C4-2B (cell line): ENCODE data around the gene LAMA2.
"Not testable (repeated sequence)": the region's sequence is repeated elsewhere in the genome, so short reads cannot be mapped to it uniquely, and the experiment has no call there.

ENCODE experiments used
- H3K27ac ChIP-seq: fragments of 450-650 bp; 2 replicates; pipeline ENCODE4 v1.5.1; 2017
- ZFX ChIP-seq: fragments of 450-650 bp; IDR thresholded peaks from 2 replicates; pipeline ENCODE4 v1.6.1; 2017
- TF ChIP-seq, protein P1 (sequence below): fragments of 450-650 bp; conservative IDR thresholded peaks from 2 replicates; pipeline ENCODE4 v1.5.1; 2017; ENCODE audit warnings: mild to moderate bottlenecking

LAMA2 gene

DNA sequence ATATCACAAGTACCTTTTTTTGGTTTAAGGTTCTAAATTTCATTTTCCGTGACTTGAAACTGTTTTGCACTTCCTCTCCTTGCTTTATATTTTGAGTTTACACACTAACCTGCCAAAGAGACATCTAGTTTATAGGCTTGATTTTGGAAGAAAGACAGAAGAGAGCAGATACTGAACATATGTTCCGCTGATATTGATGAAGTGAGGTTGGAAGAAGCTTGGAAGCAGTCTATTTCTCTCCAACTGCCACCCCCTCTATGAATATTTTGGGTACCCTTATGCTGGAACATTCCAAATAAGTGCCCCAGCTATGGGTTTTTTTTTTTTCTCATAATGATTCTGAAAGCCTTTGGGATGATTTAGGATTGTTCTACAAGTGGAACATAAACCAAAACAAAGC is 150.6 kb downstream of the LAMA2 start:
- H3K27ac ChIP-seq = no peak overlapping the region
- TF ChIP-seq ZFX = no peak

DNA sequence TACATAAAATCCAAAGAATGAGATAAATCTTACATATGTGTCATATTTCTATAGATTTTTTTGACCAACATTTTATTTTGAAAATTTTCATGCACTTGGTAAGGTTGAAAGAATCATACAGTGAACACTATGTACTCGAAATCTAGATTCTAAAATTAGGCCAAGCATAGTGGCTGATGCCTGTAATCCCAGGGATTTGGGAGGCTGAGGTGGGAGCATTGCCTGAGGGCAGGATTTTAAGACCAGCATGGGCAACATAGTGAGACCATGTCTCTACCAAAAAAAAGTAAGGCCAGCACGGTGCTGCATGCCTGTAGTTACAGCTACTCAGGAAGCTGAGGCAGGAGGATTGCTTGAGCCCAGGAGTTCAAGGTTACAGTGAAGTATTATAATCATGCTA is 158.6 kb downstream of the LAMA2 start:
- TF ChIP-seq ZFX = no peak
- TF ChIP-seq, protein P1, sequence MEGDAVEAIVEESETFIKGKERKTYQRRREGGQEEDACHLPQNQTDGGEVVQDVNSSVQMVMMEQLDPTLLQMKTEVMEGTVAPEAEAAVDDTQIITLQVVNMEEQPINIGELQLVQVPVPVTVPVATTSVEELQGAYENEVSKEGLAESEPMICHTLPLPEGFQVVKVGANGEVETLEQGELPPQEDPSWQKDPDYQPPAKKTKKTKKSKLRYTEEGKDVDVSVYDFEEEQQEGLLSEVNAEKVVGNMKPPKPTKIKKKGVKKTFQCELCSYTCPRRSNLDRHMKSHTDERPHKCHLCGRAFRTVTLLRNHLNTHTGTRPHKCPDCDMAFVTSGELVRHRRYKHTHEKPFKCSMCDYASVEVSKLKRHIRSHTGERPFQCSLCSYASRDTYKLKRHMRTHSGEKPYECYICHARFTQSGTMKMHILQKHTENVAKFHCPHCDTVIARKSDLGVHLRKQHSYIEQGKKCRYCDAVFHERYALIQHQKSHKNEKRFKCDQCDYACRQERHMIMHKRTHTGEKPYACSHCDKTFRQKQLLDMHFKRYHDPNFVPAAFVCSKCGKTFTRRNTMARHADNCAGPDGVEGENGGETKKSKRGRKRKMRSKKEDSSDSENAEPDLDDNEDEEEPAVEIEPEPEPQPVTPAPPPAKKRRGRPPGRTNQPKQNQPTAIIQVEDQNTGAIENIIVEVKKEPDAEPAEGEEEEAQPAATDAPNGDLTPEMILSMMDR = no peak
- no peak overlapping the region for H3K27ac ChIP-seq

DNA sequence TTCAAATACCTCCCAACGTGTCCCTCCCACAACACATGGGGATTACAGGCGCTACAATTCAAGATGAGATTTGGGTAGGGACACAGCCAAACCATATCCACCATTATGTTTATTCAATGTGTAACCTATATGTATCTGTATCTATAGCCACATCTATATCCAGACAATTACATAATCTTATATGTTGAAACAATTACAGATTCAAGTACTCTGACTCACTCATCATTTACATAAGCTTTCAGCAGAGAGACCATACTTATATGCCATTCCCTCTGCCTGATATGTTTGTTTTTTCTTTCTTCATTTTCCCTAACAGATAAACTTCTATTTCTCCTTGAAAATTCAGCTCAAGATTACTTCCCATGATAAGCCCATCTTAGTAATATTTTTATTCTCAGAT is 163.6 kb downstream of the LAMA2 start:
- H3K27ac ChIP-seq = no peak overlapping the region
- TF ChIP-seq, protein P1 = no peak
- TF ChIP-seq ZFX = no peak

DNA sequence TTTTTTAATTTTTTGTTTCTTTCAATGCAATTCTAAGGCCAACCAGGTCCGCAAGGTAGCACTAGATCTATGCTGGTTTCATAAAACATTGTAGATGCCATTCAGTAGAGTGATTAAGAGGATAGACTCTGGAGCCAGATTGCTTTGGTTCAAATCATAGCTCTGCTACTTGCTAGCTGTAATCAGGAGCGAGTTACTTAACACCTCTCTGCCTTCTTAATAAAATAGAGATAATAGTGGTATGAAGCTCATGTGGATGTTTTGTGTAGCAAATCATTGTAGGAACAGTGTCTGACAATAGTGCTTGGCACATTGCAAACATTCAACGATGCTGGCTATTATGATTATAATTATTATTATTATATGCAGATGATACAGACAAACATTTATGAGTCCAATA is 164.9 kb downstream of the LAMA2 start:
- TF ChIP-seq, protein P1 = no peak
- no peak for TF ChIP-seq ZFX
- H3K27ac ChIP-seq = no peak overlapping the region

DNA sequence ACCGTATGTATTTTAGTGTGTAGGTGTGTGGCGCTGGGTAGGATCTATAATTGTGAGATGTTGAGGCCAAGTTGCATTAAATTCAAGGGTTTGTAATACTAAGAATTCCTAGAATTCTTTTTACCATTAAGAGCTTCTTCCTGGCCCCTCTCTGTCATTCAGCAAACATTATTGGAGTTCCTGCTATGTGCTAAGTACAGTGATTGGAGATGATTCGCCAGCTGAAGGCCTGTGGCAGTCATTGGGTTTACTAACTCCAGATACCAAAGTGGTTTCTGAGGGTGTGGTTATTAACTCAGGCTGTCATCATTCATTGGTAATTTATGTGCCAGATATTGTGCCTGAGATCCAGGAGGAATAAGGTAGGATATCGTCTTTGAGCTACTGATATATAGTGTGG is 167.1 kb downstream of the LAMA2 start:
- TF ChIP-seq ZFX = no peak
- TF ChIP-seq, protein P1 = no peak
- no peak overlapping the region for H3K27ac ChIP-seq

DNA sequence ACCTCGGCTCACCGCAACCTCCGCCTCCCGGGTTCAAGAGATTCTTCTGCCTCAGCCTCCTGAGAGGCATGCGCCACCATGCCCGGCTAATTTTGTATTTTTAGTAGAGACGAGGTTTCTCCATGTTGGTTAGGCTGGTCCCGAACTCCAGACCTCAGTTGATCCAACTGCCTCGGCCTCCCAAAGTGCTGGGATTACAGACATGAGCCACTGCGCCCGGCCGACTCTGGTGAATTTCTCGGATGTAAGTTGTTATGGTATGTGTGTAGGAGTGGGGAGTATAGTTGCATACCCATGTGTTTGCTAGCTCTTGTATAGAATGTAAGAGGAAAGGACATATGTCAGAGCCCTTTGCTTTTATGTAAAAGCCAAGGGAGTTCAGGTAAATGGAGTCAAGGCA is 170.2 kb downstream of the LAMA2 start:
- not testable (repeated sequence) for H3K27ac ChIP-seq

DNA sequence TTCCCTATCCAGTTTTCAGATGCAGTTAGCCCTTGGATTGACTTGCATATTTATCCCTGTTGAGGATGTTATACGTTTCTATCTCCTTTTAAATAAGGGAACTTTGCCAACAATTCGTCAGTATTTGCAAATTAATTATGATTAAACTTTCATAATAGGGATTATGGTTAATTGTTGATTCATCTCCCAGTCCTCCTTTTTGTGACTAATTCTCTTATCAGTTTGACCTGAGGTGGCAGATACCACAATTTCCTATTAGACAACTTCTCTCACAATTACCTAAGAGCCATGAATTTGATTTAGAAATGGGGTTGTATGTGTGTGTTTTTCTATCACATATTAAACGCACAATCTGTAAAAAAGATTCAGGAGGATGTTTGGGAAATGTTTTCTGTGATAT is 172.9 kb downstream of the LAMA2 start:
- TF ChIP-seq, protein P1 = no peak
- no peak for TF ChIP-seq ZFX
- no peak overlapping the region for H3K27ac ChIP-seq

DNA sequence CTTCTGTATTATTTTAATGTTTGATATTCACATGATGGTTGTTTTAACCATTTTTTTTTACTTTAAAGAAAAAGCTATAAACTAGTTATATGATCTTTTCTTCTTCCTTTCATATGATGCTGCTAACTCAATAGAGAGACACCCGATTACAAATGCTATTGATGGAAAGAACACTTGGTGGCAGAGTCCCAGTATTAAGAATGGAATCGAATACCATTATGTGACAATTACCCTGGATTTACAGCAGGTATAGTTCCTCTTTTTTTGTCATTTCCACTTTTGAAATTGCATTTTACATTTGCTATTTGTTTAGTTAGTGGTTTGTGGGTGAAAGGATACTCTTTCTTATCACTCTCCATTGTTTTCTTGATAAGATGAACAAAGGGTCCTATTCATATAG is 176.7 kb downstream of the LAMA2 start:
- H3K27ac ChIP-seq = no peak overlapping the region
- TF ChIP-seq, protein P1 = no peak
- TF ChIP-seq ZFX = no peak

DNA sequence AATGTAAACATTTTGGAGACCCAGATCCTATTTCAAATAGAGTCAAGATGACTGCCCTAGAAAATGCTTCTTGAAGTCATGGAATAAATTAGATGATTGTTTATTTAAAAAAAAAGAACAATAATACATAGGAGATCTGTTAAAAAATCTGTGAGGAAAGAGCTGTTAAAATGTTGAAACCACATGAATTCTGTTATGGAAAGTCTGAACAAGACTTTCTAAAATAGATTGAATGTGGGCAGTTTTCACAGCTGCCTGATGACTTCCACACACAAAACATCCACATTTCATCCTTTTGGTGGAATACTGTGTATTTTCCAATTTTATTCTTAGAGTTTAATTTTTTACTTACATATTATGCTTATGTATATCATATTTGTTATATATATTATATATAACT is 186.1 kb downstream of the LAMA2 start:
- TF ChIP-seq, protein P1 = no peak
- no peak for TF ChIP-seq ZFX
- no peak overlapping the region for H3K27ac ChIP-seq
